COLO668 (cell line): ENCODE measurements around the gene FGF3.
"Not testable (repeated sequence)": the region's sequence is repeated elsewhere in the genome, so short reads cannot be mapped to it uniquely, and the experiment has no call there.

Experiments
- DNase-seq: peaks from one replicate; lab custom pipeline; 2025; ENCODE audit not compliant: unreplicated experiment; lab: John Stamatoyannopoulos, UW

Gene FGF3

GRCh38 chr11:69773626-69774353, 45.4 kb downstream of the FGF3 start:
- no peak for DNase-seq

GRCh38 chr11:69771466-69771865, 47.8 kb downstream of the FGF3 start:
- no peak for DNase-seq

DNA sequence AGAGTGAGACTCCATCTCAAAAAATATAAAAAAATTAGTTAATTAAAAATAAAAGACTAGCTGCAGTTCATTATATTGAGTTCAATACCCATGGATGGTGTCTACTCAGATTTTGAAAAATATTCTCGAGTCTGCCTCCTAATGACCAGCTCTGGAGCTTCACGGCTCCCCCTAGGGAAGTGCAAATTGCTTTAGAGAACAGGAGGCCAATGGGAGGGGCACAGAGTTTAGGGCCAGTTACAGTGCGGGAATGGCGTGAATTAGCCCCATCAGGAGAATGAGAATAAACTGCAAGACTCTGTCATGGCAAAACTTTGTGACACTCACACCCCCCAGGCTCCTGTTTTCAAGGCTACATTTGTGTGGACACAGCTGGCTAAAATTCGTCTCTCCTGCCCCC, 48.7 kb downstream of the FGF3 start:
- DNase-seq = no peak

DNA sequence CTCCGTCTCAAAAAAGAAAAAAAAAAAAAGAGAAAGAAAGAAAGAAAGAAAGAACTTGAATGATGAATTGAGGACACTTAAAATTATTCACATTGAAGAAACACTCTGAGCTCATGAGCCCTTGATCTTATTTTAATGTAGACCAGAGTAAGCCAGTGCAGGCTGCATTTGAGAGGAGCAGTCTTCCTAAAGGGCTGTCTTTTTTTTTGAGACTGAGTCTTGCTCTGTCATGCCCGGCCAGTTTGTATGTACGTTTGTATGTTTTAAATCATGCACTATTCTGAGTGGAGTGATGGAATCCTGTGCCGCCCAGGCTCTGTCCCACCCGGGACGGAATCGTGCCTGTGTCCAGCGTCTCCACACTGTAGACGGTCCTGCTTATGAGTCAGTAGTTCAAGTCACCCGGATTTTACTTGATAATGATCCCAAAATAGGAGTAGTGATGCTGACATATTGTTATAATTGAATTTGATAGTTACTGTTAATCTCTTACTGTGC, 53.7 kb downstream of the FGF3 start:
- DNase-seq = no peak

DNA sequence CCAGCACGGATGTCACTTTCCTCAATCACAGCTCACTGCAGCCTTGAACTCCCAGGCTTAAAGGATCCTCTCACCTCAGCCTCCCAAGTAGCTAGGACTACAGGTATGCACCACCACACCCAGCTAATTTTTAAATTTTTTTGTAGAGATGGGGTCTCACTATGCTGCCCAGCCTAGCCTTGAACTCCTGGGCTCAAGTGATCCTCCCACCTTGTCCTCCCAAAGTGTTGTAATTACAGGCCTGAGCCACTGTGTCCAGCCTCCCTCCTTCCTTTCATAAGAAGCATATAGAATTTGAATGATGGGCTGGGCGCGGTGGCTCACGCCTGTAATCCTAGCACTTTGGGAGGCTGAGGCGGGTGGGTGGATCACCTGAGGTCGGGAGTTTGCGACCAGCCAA, 54.3 kb downstream of the FGF3 start:
- DNase-seq = not testable (repeated sequence)

DNA sequence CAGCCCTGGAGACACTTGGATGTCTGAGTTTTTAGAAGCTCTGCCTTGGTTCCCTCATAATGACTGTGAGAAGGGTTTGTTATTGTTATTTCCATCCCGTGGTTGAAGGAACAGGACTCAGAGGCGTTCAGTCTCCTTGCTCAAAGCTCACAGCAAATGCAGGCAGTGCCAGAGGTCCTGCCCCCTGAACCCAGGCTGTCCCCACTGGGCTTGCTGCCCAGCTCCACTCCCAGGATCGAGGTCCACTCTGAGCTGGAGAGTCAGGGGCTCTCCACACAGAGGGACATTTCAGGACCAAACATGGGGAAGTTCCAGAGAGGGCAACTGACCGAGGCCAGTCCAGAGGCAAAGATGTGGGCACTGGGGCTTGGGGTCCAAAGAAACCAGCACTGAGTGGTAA, 58.9 kb downstream of the FGF3 start:
- DNase-seq = no peak
